ENCODE data around the gene C11orf16.
"Not testable (repeated sequence)": the region's sequence is repeated elsewhere in the genome, so short reads cannot be mapped to it uniquely, and the experiment has no call there.

C11orf16 gene

DNA sequence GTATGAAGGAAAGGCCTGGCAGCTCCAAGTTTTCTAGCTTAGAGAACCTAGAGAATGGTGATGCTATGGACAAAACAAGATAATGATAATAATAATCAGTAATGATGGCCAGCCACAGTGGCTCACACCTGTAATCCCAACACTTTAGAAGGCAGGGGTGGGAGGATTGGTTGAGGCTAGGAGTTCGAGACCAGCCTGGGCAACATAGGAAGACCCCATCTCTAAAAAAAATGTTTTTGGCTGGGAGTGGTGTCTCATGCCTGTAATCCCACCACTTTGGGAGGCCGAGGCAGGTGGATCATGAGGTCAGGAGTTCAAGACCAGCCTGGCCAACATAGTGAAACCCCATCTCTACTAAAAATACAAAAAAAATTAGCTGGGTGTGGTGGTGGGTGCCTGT, 3.0 kb upstream of the C11orf16 start:
- DNase-seq = not testable (repeated sequence)

DNA sequence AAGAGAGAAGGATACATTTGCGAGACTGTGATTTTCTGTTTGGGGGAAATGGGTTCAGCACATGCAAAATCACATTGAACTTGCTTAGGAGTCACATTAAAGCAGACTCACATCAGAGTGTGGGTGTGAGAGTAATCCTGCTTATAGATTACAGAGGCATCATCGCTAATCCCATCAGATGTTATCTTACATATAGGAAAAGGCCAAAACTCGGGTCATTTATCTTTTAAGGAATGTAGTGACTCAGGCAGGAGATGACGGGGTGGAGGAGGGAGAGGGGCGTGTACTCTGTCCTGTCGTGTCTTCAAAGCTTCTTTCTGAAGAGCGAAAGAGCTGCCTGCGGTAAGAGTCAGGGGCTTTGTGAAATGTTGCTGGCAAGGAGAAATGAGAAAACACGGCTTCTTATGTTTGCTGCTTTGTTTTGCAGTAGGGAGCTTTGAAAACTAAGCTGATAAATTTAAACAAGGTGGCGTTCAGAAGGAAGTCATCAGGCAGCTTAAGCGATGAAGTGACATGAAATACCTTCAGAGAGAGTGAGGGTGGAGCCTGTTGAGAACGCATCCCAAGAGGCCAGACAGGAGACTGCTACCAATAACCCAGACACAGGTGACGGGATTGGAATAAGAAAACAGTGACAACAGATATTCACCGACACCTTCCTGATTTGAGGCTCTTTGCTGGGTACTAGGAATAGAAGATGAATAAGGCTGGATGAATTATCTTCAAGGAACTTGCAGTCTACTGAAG, 2.2 kb upstream of the C11orf16 start:
- DNase-seq = no peak

DNA sequence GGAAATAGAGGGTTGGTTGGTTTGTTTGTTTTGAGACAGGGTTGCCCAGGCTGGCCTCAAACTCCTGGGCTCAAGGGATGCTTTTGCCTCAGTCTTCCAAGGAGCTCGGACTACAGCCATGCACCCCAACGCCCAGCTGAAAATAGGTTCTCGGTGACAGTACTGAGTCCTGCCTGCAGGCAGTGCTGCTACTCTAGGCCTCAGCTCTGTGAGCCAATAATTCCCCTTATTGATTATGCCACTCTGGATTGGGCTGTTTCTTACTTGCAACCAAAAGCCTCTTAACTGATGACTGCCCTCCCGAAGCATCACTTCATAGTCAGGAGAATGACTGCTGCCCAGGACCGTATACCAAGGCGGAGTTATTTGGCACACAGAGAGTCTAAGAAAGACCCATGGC, 1.2 kb upstream of the C11orf16 start:
- DNase-seq = no peak

DNA sequence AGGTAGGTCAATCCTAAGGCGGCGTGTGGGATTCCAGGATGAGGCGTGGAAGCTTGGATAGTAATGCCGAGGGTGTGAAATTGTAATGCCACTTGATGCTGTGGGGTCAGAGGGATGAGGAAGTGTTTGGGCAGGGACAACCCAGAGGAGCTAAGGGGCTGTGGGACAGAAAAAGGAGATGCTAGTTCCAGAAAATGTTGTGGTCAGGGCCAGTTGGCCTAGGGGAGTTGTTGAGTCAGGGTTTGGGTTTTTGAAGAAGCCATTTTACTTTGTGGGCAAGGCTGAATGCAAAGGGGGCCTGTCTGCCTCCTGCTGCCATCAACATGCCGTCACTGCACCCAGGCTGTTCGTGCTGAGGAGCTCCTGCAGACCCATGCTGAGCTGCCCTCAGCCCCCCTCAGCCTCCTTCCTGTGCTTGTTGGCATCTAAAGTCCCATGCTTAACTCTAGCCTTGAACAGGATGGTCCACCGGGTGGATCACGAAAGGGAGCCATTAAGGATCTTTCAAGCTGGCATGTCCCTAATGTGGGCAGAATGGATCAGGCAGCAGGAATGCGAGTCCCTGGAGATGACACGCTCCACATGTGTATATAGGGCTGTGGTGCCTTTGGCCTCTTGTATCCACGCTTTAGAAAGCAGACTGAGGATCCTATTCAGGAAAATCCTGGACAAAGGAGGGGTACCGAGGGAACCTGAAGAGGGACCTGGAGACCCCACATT, 2.1 kb downstream of the C11orf16 start:
- DNase-seq = no peak

DNA sequence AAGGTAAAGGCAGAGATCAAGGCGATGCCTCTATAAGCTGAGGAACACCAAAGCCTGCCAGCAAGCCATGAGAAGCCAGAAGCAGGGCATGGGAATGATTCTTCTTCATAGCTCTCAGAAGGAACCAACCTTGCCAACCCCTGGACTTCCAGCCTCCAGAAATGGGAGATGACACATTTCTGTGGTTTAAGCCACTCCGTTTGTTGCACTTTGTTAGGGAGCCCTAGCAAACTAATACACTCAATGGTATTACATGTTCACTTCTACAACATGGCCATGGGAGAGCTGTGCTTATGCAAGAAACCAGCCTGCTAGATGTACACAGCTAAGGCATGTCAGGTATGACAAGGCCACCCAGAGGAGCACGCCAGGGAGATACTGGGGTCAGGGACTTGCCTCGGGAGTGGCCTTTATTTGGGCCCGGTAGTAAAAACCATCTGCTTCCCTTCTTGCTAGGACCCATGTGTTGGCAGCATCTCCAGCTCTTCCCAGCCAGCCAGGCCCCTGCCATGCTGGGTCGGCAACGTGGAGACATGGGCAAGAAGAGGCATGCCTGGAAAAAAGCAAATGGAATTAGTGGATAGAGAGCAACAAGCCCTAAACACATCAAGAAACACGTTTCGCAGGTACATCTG, 3.6 kb downstream of the C11orf16 start:
- no peak for DNase-seq

- no peak for DNase-seq
These were observed 4.5 kb downstream of the C11orf16 start for GRCh38 chr11:8928205-8928604.

DNA sequence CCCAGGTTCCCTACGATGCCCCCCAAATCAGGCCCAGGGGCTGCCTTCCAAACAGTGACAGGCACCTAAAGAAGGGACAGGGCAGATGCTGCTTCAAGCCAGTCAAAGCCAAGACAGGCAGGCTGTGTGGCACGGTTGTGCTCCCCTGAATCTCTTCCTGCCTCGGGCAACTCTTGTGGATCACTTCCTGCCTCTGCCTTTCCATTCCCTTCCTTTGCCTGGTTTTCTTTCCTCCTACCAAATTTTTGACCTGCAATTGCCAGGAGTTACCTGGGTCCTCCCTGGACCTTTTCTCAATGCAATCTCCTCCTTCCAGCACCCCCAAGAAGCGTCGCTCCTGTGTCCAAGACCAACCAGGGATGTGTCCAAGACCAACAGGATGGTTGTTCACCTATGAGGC, 5.5 kb downstream of the C11orf16 start:
- no peak for DNase-seq

DNA sequence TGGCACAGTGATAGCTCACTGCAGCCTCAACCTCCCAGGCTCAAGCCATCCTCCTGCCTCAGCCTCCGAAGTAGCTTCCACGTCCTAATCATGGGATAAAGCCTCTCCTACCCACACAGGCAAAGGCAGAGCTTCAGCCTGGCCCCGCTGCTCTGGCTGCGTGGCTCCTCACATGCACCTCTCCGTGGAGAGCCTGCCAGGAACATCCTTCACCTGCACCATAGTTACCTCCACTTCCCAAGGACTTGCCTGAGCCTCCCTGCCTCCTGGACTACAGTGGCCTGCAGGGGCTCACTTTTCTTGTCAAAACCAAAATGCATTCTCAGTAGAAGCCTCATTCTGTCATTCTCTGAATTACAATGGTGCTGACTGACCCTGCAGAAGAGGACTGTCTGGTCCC, 6.5 kb downstream of the C11orf16 start:
- no peak for DNase-seq

DNA sequence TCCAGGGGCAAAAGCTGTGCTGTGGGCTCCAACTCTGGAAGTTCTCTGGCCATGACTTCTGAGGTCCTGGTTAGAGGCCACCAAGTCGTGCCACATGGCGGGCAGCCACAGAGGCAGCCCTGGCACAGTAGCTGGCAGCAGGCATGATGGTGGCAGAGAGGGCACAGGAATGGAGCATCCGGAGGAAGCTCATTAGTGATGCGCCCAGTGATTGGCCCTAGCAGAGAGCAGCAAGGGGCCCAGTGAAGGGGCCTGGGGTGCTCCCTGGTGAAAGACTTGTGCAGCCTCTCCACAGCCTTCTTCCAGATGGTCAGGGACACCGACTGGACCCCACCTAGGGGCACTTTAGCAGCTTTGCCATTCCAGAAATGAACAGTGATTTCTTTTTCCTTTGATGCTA, 7.0 kb downstream of the C11orf16 start:
- DNase-seq = no peak

DNA sequence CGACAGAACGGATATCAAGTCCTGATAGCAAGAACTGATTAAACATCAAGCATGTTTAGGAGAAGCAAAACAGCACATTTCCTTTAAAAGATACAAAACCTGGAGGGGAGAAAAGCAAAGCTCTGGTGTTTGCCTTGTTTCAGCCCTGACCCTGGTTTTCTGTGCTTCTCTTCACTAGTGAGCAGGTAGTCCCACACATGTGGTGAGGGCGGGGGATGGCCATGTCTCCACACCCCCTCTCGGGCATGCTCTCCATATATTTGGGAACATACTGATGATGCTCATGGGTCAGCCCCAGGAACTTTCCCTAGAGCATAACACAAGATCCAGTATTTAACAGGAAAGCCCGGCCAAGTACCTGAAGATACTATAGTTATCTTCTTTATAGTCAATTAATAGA, 10.1 kb downstream of the C11orf16 start:
- DNase-seq = no peak

DNA sequence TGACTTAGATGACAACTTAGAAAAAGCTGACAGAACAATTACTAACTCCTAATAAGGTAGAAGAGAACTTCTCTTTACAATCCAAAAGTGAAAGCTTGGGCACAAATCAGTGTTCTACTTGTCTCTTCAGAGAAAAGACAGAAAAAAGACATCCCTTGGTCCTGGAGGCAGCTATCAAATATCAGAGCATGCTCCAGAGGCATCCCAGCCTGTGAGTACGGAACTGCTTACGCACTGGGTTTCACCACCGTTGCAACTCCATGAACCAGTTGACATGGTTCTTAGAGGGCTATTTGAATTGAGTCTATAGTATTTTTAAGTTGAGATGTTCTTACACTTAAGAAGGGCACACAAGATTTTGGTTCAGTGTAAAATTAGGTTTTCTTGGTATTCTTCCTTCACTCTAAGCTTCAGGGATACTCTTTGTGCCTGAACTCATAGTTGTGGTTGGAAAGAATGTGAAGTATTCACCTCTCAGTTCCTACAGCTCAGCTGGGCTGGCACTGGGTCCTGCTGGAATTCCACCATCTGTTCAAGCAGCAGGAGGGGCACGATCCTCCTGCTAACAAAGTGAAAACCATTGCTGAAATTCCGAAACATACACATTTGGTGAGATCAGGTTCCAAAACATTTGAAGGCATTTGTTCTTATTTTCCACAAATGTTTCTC, 15.5 kb downstream of the C11orf16 start:
- peak; percentile 87 for DNase-seq

- no peak for DNase-seq
These were observed 18.1 kb downstream of the C11orf16 start for GRCh38 chr11:8914661-8915018.

- peak; percentile 57 for DNase-seq
These were observed 18.6 kb downstream of the C11orf16 start for GRCh38 chr11:8913961-8914660.

- peak; percentile 99 for DNase-seq
These were observed 21.5 kb downstream of the C11orf16 start, which contains the start of gene AKIP1 for GRCh38 chr11:8911029-8911823. TSS of gene AKIP1 (plus strand) at chr11:8911189. CDS start at chr11:8911450, 261 bp downstream.

GRCh38 chr11:8910649-8911026, 22.1 kb downstream of the C11orf16 start:
- DNase-seq = no peak

DNA sequence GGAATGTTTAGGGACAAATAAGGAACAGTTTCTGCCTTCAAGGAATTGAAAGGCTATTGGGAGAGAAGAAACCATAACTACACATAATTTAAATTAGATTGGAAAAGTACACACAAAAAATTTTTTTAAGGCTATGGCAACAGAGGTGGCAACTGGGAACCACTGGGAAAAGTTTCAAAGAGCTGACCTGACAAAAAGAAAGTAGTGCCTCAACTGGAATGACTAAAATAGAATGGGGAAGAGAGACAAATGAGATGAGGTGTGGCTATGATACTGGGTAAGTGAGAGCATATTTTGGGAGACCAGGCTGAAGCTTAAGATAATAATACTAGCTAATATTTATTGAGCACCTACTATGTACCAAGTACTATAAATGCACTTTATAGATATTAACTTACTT, 24.6 kb downstream of the C11orf16 start:
- no peak for DNase-seq

- DNase-seq = no peak
These were observed 25.6 kb downstream of the C11orf16 start for GRCh38 chr11:8907116-8907515.

- DNase-seq = no peak
These were observed 27.1 kb downstream of the C11orf16 start for GRCh38 chr11:8905528-8906165.

DNA sequence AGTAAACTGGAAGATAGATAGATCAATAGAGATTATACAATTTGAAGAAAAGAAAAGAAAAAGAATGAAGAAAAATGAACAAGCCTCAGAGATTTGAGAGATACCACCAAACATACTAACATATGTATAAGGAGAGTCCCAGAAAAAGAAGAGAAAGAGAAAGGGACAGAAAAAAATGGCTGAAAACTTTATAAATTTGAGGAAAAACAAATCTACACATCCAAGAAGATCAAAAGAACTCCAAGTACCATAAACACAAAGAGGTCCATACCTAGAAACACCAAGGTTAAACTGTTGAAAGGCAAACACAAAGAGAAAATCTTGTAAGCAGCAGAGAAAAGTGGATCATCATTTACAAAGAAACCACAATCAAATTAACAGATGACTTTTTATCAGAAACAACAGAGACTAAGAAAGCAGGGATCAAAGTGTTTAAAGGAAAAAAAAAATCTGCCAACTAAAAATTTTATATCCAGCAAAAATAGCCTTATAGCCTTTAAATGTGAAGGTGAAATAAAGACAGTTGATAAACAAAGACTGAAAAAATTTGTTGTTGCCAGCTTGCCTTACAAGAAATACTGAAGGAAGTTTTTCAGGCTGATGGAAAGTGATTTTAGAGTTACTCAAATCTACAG, 33.5 kb downstream of the C11orf16 start:
- no peak for DNase-seq

GRCh38 chr11:8891185-8891584, 41.6 kb downstream of the C11orf16 start:
- not testable (repeated sequence) for DNase-seq

DNA sequence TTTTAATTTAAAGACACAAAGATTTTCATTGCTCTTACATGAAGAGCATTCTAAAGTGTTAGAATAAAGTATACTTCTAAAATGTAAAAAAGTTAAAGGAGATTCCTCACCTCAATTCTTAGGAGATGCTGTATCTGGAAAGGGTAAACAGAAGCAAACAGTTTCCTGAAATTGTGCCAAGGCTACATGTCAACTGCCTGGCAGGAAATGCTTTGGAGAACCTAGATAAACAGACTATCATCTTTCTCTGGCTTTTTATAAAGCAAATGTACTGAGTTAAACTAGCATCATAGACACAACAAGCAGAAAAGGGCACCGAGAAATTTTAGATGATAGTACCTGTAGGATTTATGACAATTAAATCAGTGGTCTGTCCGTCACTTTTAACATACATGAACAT, 46.4 kb downstream of the C11orf16 start:
- DNase-seq = no peak
